Stomach (tissue), 9 donors: Measurements from ENCODE around the gene ATP9A. TPM values are rescaled to one million over a fixed set of nuclear protein-coding genes. Genes with fewer than 3 reads are reported as not detected.
A peak's percentile ranks its signal among the peaks of the same experiment; 100 is the strongest.

Experiments used
- DNase-seq, 2 donors: peaks; one replicate each; pipeline versions ENCODE4 v3.0.0 to v3.0.0-alpha.2; 2013 to 2019
- H3K27ac ChIP-seq, 5 donors: fragments of 200-600 bp in 4 of 5; sonication (generic) in 4 of 5; one replicate each; pipeline ENCODE4 v1.5.1; 2013 to 2019; ENCODE audit warnings: mild to moderate bottlenecking in 1 of 5, moderate library complexity in 1 of 5
- H3K27me3 ChIP-seq, 3 donors: fragments of 200-600 bp; sonication (generic); one replicate each; pipeline ENCODE4 v1.5.1; 2017 to 2019; ENCODE audit warnings: mixed run types in 1 of 3
- H3K36me3 ChIP-seq, 4 donors: fragments of 200-600 bp; sonication (generic); 1 replicate in 3 of 4; 2 replicates in 1 of 4; pipeline ENCODE4 v1.5.1; 2016 to 2019
- H3K4me1 ChIP-seq, 4 donors: fragments of 200-600 bp; sonication (generic); one replicate each; pipeline ENCODE4 v1.5.1; 2016 to 2019
- H3K4me3 ChIP-seq, 4 donors: fragments of 200-600 bp; sonication (generic) in 3 of 4; one replicate each; pipeline ENCODE4 v1.5.1; 2016 to 2019; ENCODE audit warnings: mild to moderate bottlenecking in 1 of 4
- H3K9me3 ChIP-seq, 4 donors: fragments of 200-600 bp; sonication (generic); one replicate each; pipeline ENCODE4 v1.5.1; 2016 to 2019
- EP300 ChIP-seq: sonication (generic); formaldehyde crosslinking; IDR thresholded peaks from one replicate; pipeline ENCODE4 v1.6.1; 2017; ENCODE audit warnings: antibody characterized with exemption
- POLR2A ChIP-seq, 4 donors: fragments of 450-650 bp; IDR thresholded peaks; one replicate each; pipeline ENCODE4 v1.6.1; 2016; ENCODE audit warnings: antibody characterized with exemption in 4 of 4, control low read depth in 2 of 4, mild to moderate bottlenecking in 1 of 4, moderate library complexity in 1 of 4
- POLR2AphosphoS5 ChIP-seq, 3 donors: sonication (generic); formaldehyde crosslinking; IDR thresholded peaks; one replicate each; pipeline ENCODE4 v1.6.1; 2016; ENCODE audit warnings: antibody characterized with exemption in 3 of 3
- WGBS, 5 donors: extraction: QIAGEN DNeasy Blood & Tissue Kit in 3 of 5; methylation state at CpG; one replicate each; pipeline versions ENCODE4 v1.1.5 to v1.1.7; 2013 to 2018; 5-methylcytosine and 5-hydroxymethylcytosine counted together
- intact Hi-C: fragments of 100-400 bp; cut with DNase I; formaldehyde crosslinking; loops from one replicate; pipeline ENCODE4 v1.15.1; 2023; ENCODE audit warnings: low total_unique reads
- polyA plus RNA-seq, 3 donors: library from polyadenylated mRNA; stranded (reverse); fragments of 200-250 nt; gene quantifications; one replicate each; pipeline ENCODE4 v1.2.3, GENCODE V29; 2013
- total RNA-seq, 5 donors: library from RNA; depleted of rRNA; stranded (reverse); fragments of >200 nt; gene quantifications; one replicate each; pipeline versions ENCODE4 v1.1.0 to v1.2.3, GENCODE V29; 2014 to 2016
- TF ChIP-seq, protein P1 (sequence below), 7 experiments: fragments of 450-650 bp in 4 of 7; fragments of 200-600 bp in 3 of 7; sonication (generic) in 3 of 7; IDR thresholded peaks; one replicate each; pipeline ENCODE4 v1.5.1; 2016 to 2019; ENCODE audit warnings: antibody characterized with exemption in 7 of 7, control low read depth in 2 of 7, mild to moderate bottlenecking in 1 of 7
- donor health status: healthy with polysubstance abuse.
- donor health status: Bipolar disorder and iron deficiency.
- donor health status: healthy.

Gene ATP9A
- total and polyA plus RNA-seq, 8 donors, result 3.2 to 58.9 (median 12.7) TPM

DNA sequence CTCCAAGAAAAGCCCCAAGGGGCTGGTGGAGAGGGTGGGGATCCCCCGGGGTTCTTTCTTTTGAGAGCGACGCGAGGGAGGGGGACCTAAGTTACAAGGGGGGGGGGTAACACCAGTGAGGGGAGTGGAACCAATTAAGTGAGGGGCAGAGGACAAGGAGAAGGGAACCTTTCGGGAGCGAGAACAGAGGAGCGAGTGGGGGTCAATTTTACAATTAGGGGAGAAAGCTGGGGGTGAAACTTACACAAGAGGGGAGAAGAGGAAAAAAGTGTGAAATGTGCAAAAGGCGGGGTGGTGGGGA is 33.6 kb upstream of the ATP9A start:
- Histone ChIP-seq H3K4me1 (peaks cover 19 to 31% (median 27%) of the 10 kb centered on the region in 4 donors), H3K36me3 (no peaks in the 10 kb centered on the region), H3K27me3 (peaks cover 15 to 56% (median 30%) of the 10 kb centered on the region in 3 donors), H3K9me3 (no peaks in the 10 kb centered on the region), H3K27ac (no peak overlapping the region), H3K4me3 (peak overlapping the region; percentile 37 to 60 (median 40))
- intact Hi-C loops, result no loop called here
- no peak for DNase-seq
- TF ChIP-seq EP300 (no peak), POLR2A (IDR thresholded peaks at IDR 0.05) (no peak), POLR2AphosphoS5 (IDR thresholded peaks at IDR 0.05) (no peak)
- TF ChIP-seq, protein P1, sequence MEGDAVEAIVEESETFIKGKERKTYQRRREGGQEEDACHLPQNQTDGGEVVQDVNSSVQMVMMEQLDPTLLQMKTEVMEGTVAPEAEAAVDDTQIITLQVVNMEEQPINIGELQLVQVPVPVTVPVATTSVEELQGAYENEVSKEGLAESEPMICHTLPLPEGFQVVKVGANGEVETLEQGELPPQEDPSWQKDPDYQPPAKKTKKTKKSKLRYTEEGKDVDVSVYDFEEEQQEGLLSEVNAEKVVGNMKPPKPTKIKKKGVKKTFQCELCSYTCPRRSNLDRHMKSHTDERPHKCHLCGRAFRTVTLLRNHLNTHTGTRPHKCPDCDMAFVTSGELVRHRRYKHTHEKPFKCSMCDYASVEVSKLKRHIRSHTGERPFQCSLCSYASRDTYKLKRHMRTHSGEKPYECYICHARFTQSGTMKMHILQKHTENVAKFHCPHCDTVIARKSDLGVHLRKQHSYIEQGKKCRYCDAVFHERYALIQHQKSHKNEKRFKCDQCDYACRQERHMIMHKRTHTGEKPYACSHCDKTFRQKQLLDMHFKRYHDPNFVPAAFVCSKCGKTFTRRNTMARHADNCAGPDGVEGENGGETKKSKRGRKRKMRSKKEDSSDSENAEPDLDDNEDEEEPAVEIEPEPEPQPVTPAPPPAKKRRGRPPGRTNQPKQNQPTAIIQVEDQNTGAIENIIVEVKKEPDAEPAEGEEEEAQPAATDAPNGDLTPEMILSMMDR (IDR thresholded peaks at IDR 0.05), result no peak
- WGBS, 5 donors, result 2 to 12% (median 3%) methylated on average over 7 to 8 of the region's 8 CpGs

DNA sequence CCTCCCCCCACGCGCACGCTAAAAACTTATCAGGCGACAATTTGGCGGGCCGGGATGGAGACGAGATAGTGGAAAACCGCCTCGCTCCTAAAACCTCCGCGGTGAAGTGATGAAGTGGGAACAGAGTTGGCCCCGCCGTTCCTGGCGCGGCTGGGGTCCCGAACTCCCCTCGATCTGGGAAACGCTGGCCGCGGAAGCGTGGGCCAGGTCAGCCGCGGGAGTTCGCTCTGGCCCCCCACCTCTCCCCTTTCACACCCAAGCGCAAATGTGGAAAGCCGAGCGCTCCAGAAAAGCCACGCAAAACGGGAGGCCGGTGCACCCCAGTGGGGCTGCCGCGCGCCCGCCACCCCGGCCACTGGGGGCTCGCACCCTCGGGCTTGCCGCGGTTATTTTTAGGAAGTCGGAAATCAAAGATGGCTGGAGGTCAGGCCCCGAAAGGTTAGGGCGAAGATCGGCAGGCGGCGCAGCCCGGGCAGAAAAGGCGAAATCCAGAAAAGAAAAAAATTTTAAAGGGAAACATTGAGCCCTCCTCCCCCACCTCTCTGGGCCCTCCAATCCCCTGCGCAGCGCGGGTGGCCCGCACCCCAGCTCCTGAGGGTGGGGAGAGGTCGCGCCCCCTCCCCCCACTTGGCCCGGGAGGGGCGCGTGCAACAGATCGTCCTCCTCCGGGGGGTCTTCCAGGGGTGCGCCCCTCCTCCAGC is 33.1 kb upstream of the ATP9A start:
- TF ChIP-seq, protein P1 (IDR thresholded peaks at IDR 0.05), result no peak
- TF ChIP-seq POLR2A (IDR thresholded peaks at IDR 0.05) (no peak), EP300 (no peak), POLR2AphosphoS5 (IDR thresholded peaks at IDR 0.05) (no peak)
- Histone ChIP-seq H3K27ac (no peak overlapping the region), H3K4me1 (peaks cover 19 to 31% (median 27%) of the 10 kb centered on the region in 4 donors), H3K36me3 (no peaks in the 10 kb centered on the region), H3K27me3 (peaks cover 15 to 56% (median 30%) of the 10 kb centered on the region in 3 donors), H3K9me3 (no peaks in the 10 kb centered on the region), H3K4me3 (peak overlapping the region; percentile 37 to 60 (median 40))
- peak; percentile 23 to 56 for DNase-seq
- intact Hi-C loops, result no loop called here
- 1 to 2% (median 1%) methylated on average over 43 to 59 of the region's 59 CpGs for WGBS, 5 donors

DNA sequence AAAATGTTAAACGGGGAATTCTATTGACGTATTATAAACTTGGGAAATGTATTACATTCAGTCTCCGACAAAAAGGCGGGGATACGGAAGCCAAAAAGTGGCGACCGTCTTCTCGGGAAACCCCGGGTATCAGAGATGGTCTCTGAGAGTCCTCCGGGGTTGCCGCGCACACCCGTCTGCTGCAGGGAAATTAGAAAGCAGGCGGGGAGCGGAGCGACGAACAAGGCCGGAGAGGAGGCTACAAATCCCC is 32.6 kb upstream of the ATP9A start:
- intact Hi-C loops, result no loop called here
- WGBS, 5 donors, result 0 to 2% (median 1%) methylated on average over 18 of the region's 18 CpGs
- peaks cover 15 to 56% (median 30%) of the 10 kb centered on the region in 3 donors for H3K27me3 ChIP-seq
- peak overlapping the region; percentile 37 to 60 (median 40) for H3K4me3 ChIP-seq
- H3K36me3 ChIP-seq, result no peaks in the 10 kb centered on the region
- peaks cover 19 to 31% (median 27%) of the 10 kb centered on the region in 4 donors for H3K4me1 ChIP-seq
- peak; percentile 25 to 69 for DNase-seq
- no peaks in the 10 kb centered on the region for H3K9me3 ChIP-seq
- TF ChIP-seq, protein P1 (IDR thresholded peaks at IDR 0.05), result no peak
- no peak for TF ChIP-seq POLR2A (IDR thresholded peaks at IDR 0.05)
- TF ChIP-seq EP300, result no peak
- TF ChIP-seq POLR2AphosphoS5 (IDR thresholded peaks at IDR 0.05), result no peak
- H3K27ac ChIP-seq, result no peak overlapping the region

DNA sequence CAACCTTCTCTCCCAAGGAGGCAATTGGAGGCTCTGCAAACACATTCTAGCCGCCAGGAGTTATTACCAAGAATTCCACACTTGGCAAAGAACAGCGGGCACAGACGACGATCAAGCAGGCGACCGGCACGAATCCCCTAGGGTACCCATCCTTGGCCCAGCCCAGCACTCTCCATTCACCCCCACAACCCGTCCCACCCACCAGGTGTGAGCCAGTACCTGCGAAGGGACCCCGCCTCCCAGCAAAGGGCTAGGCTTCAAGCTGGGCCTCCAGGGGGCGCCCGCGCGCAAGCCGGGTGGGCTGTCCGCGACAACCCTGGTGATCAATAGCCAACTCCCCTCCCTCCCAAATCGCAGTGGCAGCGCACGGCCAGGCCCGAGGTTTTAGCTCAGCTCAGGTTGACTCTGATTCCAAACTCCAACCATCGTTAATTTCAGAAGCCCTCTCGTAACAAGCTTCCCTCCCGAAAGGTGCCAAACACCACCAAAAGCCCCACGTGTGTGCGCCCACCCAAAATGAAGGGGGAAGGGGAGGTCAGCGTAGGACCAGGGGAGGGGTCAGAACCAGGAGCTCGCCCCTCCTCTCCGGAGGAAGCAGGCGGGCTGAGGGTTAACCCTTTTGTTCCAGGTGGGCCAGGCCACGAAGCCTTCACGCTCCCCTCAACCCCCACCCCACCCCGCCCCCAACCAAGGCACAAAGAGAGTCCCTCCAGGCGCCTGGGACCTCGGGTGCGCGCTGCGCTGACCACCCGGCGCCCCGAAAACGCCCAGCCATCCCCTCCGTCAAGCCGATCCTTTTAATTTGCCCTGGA is 32.1 kb upstream of the ATP9A start:
- intact Hi-C loops, result no loop called here
- Histone ChIP-seq H3K9me3 (no peaks in the 10 kb centered on the region), H3K4me3 (peak overlapping the region; percentile 37 to 60 (median 40)), H3K27me3 (peaks cover 15 to 57% (median 30%) of the 10 kb centered on the region in 3 donors), H3K4me1 (peaks cover 19 to 31% (median 27%) of the 10 kb centered on the region in 4 donors), H3K27ac (no peak overlapping the region), H3K36me3 (no peaks in the 10 kb centered on the region)
- TF ChIP-seq EP300, result no peak
- TF ChIP-seq POLR2A (IDR thresholded peaks at IDR 0.05), result no peak
- TF ChIP-seq, protein P1 (IDR thresholded peaks at IDR 0.05), result peak in 5 of 7 experiments; percentile 48 to 76 (median 63)
- 1 to 2% (median 1%) methylated on average over 33 to 44 of the region's 44 CpGs for WGBS, 5 donors
- peak; percentile 72 to 94 for DNase-seq
